ENCODE results near the gene ANKH.

Gene ANKH

GRCh38 chr5:14734396-14734795 lies 137.2 kb downstream of the ANKH start:
- no peak for DNase-seq (ENCODE audit: low read depth)

- no peak for DNase-seq (ENCODE audit: low read depth)
These were observed 137.9 kb downstream of the ANKH start for GRCh38 chr5:14733661-14734060.

- no peak for DNase-seq (ENCODE audit: low read depth)
These were observed 138.6 kb downstream of the ANKH start for GRCh38 chr5:14732991-14733390.

- DNase-seq (ENCODE audit: low read depth) = no peak
These were observed 140.7 kb downstream of the ANKH start for GRCh38 chr5:14730881-14731280.

GRCh38 chr5:14730466-14730865 lies 141.1 kb downstream of the ANKH start:
- DNase-seq (ENCODE audit: low read depth) = no peak

- no peak for DNase-seq (ENCODE audit: low read depth)
These were observed 141.9 kb downstream of the ANKH start for GRCh38 chr5:14729448-14730385.

- no peak for DNase-seq (ENCODE audit: low read depth)
These were observed 143.1 kb downstream of the ANKH start for GRCh38 chr5:14728459-14728938.

GRCh38 chr5:14727928-14728458 lies 143.6 kb downstream of the ANKH start:
- no peak for DNase-seq (ENCODE audit: low read depth)

GRCh38 chr5:14727428-14727865 lies 144.1 kb downstream of the ANKH start:
- DNase-seq (ENCODE audit: low read depth) = peak; percentile 84

GRCh38 chr5:14726066-14726838 lies 145.3 kb downstream of the ANKH start:
- peak; percentile 81 for DNase-seq (ENCODE audit: low read depth)

GRCh38 chr5:14724633-14725032 lies 146.9 kb downstream of the ANKH start:
- DNase-seq (ENCODE audit: low read depth) = no peak

GRCh38 chr5:14723701-14724132 lies 147.9 kb downstream of the ANKH start:
- peak; percentile 54 for DNase-seq (ENCODE audit: low read depth)

GRCh38 chr5:14722923-14723322 lies 148.7 kb downstream of the ANKH start:
- no peak for DNase-seq (ENCODE audit: low read depth)

- peak; percentile 51 for DNase-seq (ENCODE audit: low read depth)
These were observed 149.5 kb downstream of the ANKH start for GRCh38 chr5:14721990-14722656.

- peak; percentile 76 for DNase-seq (ENCODE audit: low read depth)
These were observed 151.2 kb downstream of the ANKH start for GRCh38 chr5:14720236-14720923.

GRCh38 chr5:14718778-14719177 lies 152.8 kb downstream of the ANKH start:
- no peak for DNase-seq (ENCODE audit: low read depth)

GRCh38 chr5:14716755-14717752 lies 154.5 kb downstream of the ANKH start:
- no peak for DNase-seq (ENCODE audit: low read depth)

- DNase-seq (ENCODE audit: low read depth) = peak; percentile 59
These were observed 156.1 kb downstream of the ANKH start for GRCh38 chr5:14715481-14715880.

GRCh38 chr5:14714706-14715105 lies 156.9 kb downstream of the ANKH start:
- DNase-seq (ENCODE audit: low read depth) = no peak

All from ELR (cell line).